NCI-H510A (cell line): ENCODE measurements around the gene SNAI1.
"Not testable (repeated sequence)": the region's sequence is repeated elsewhere in the genome, so short reads cannot be mapped to it uniquely, and the experiment has no call there.

Source experiments
- DNase-seq: peaks from one replicate; lab custom pipeline; 2025; lab: John Stamatoyannopoulos, UW

SNAI1 gene

GRCh38 chr20:49982346-49983122 lies at the start of gene SNAI1:
TSS of gene SNAI1 (plus strand) at chr20:49982980. CDS start at chr20:49983060, 80 bp downstream.
- DNase-seq: peak; percentile 73

GRCh38 chr20:49935746-49936152 lies 47.0 kb upstream of the SNAI1 start:
- DNase-seq: no peak

GRCh38 chr20:49936153-49937026 lies 46.4 kb upstream of the SNAI1 start, which contains the start of gene RNF114:
TSS of gene RNF114 (plus strand) at chr20:49936397. CDS start at chr20:49936413, 16 bp downstream.
- DNase-seq: peak; percentile 81

- no peak for DNase-seq
These were observed 45.5 kb upstream of the SNAI1 start for GRCh38 chr20:49937027-49937929.

GRCh38 chr20:49938173-49939163 lies 44.3 kb upstream of the SNAI1 start:
- DNase-seq: no peak

GRCh38 chr20:49941456-49941855 lies 41.3 kb upstream of the SNAI1 start:
- DNase-seq: no peak

GRCh38 chr20:49942303-49942702 lies 40.5 kb upstream of the SNAI1 start:
- no peak for DNase-seq

- no peak for DNase-seq
These were observed 39.8 kb upstream of the SNAI1 start for GRCh38 chr20:49942942-49943341.

GRCh38 chr20:49945306-49945700 lies 37.5 kb upstream of the SNAI1 start:
- no peak for DNase-seq

- no peak for DNase-seq
These were observed 36.9 kb upstream of the SNAI1 start for GRCh38 chr20:49945701-49946477.

- no peak for DNase-seq
These were observed 34.6 kb upstream of the SNAI1 start for GRCh38 chr20:49948178-49948577.

GRCh38 chr20:49948809-49949507 lies 33.8 kb upstream of the SNAI1 start:
- no peak for DNase-seq

- no peak for DNase-seq
These were observed 31.6 kb upstream of the SNAI1 start for GRCh38 chr20:49951151-49951550.

GRCh38 chr20:49955167-49955566 lies 27.6 kb upstream of the SNAI1 start:
- no peak for DNase-seq

- DNase-seq: not testable (repeated sequence)
These were observed 26.9 kb upstream of the SNAI1 start for GRCh38 chr20:49955830-49956396.

- no peak for DNase-seq
These were observed 26.1 kb upstream of the SNAI1 start for GRCh38 chr20:49956689-49957088.

GRCh38 chr20:49957089-49957938 lies 25.5 kb upstream of the SNAI1 start:
- not testable (repeated sequence) for DNase-seq

GRCh38 chr20:49961413-49961812 lies 21.4 kb upstream of the SNAI1 start:
- DNase-seq: no peak
